MM.1S (cell line): ENCODE measurements around the gene ANKRD44.

Source experiments
- DNase-seq: peaks from one replicate; pipeline ENCODE4 v3.0.0-alpha.2; 2015
- H2AFZ ChIP-seq: fragments of 300-600 bp; sonication (generic); 2 replicates; pipeline ENCODE4 v1.6.0; 2016; ENCODE audit warnings: antibody characterized with exemption, low read length
- H3F3A ChIP-seq: fragments of 300-600 bp; sonication (generic); 2 replicates; pipeline ENCODE4 v1.6.1; 2016; ENCODE audit warnings: mild to moderate bottlenecking, antibody characterized with exemption, low read length, moderate library complexity, mixed read lengths; ENCODE audit not compliant: insufficient read depth
- H3K27ac ChIP-seq: fragments of 300-600 bp; sonication (generic); 2 replicates; pipeline ENCODE4 v1.5.1; 2016; ENCODE audit warnings: mild to moderate bottlenecking, low read length
- H3K27me3 ChIP-seq: fragments of 300-600 bp; sonication (generic); replicated peaks from 2 replicates; pipeline ENCODE4 v1.6.0; 2016; ENCODE audit warnings: low read length; ENCODE audit not compliant: insufficient read depth
- H3K36me3 ChIP-seq: fragments of 300-600 bp; sonication (generic); replicated peaks from 2 replicates; pipeline ENCODE4 v1.6.1; 2016; ENCODE audit warnings: mild to moderate bottlenecking, low read length, mixed read lengths; ENCODE audit not compliant: insufficient read depth
- H3K4me1 ChIP-seq: fragments of 300-600 bp; sonication (generic); 2 replicates; pipeline ENCODE4 v1.6.1; 2016; ENCODE audit warnings: low read length, mixed read lengths
- H3K4me2 ChIP-seq: fragments of 300-600 bp; sonication (generic); 2 replicates; pipeline ENCODE4 v1.6.0; 2016; ENCODE audit warnings: low read depth, low read length
- H3K4me3 ChIP-seq: fragments of 300-600 bp; sonication (generic); 2 replicates; pipeline ENCODE4 v1.5.1; 2016; ENCODE audit warnings: low read length, mixed read lengths
- H3K79me2 ChIP-seq: fragments of 300-600 bp; sonication (generic); 2 replicates; pipeline ENCODE4 v1.6.1; 2016; ENCODE audit warnings: mixed run types, low read length, mixed read lengths
- H3K9ac ChIP-seq: fragments of 300-600 bp; sonication (generic); 2 replicates; pipeline ENCODE4 v1.6.1; 2016; ENCODE audit warnings: low read length, mixed read lengths
- H3K9me2 ChIP-seq: fragments of 300-600 bp; sonication (generic); replicated peaks from 2 replicates; pipeline ENCODE4 v1.6.1; 2016; ENCODE audit warnings: mild to moderate bottlenecking, low read length, mixed read lengths; ENCODE audit not compliant: insufficient read depth
- H3K9me3 ChIP-seq: fragments of 300-600 bp; sonication (generic); replicated peaks from 2 replicates; pipeline ENCODE4 v1.6.1; 2016; ENCODE audit warnings: mild to moderate bottlenecking, low read length, mixed read lengths; ENCODE audit not compliant: insufficient read depth
- H4K20me1 ChIP-seq: fragments of 300-600 bp; sonication (generic); 2 replicates; pipeline ENCODE4 v1.6.1; 2016; ENCODE audit warnings: mild to moderate bottlenecking, low read length, moderate library complexity, mixed read lengths; ENCODE audit not compliant: insufficient read depth
- CTCF ChIP-seq: fragments of 300-600 bp; sonication (generic); IDR thresholded peaks from 2 replicates; pipeline ENCODE4 v1.5.1; 2016; ENCODE audit warnings: antibody characterized with exemption, low read length, mixed read lengths
- EZH2 ChIP-seq: fragments of 300-600 bp; sonication (generic); optimal IDR thresholded peaks from 2 replicates; pipeline ENCODE3; 2017; ENCODE audit warnings: low read depth, mild to moderate bottlenecking, antibody characterized with exemption, low read length, mixed read lengths
- EZH2phosphoT487 ChIP-seq: fragments of 300-600 bp; sonication (generic); IDR thresholded peaks from 2 replicates; pipeline ENCODE4 v1.6.1; 2018; ENCODE audit warnings: antibody characterized with exemption, low read length

ANKRD44 gene

GRCh38 chr2:196965651-196966050 is 344.9 kb downstream of the ANKRD44 start:
- Histone ChIP-seq H2AFZ (no peak overlapping the region), H3K79me2 (no peaks in the 10 kb centered on the region), H3K4me1 (peaks cover 12% of the 10 kb centered on the region), H3K4me2 (no peak overlapping the region), H3K9me3 (no peaks in the 10 kb centered on the region), H3K27me3 (no peaks in the 10 kb centered on the region), H3F3A (no peaks in the 10 kb centered on the region), H4K20me1 (no peaks in the 10 kb centered on the region), H3K9ac (no peak overlapping the region), H3K36me3 (no peaks in the 10 kb centered on the region), H3K9me2 (no peaks in the 10 kb centered on the region), H3K27ac (no peak overlapping the region), H3K4me3 (no peak overlapping the region)
- TF ChIP-seq CTCF (no peak), EZH2 (no peak), EZH2phosphoT487 (no peak)
- no peak for DNase-seq

GRCh38 chr2:196963961-196964360 is 346.6 kb downstream of the ANKRD44 start:
- no peak overlapping the region for H3K4me2 ChIP-seq
- no peak for DNase-seq
- H3K4me3 ChIP-seq = no peak overlapping the region
- no peaks in the 10 kb centered on the region for H3F3A ChIP-seq
- no peaks in the 10 kb centered on the region for H4K20me1 ChIP-seq
- H3K4me1 ChIP-seq = peaks cover 12% of the 10 kb centered on the region
- no peak overlapping the region for H3K27ac ChIP-seq
- H2AFZ ChIP-seq = no peak overlapping the region
- TF ChIP-seq CTCF = no peak
- TF ChIP-seq EZH2phosphoT487 = no peak
- no peak for TF ChIP-seq EZH2
- no peaks in the 10 kb centered on the region for H3K79me2 ChIP-seq
- no peaks in the 10 kb centered on the region for H3K36me3 ChIP-seq
- H3K27me3 ChIP-seq = no peaks in the 10 kb centered on the region
- H3K9me3 ChIP-seq = no peaks in the 10 kb centered on the region
- no peaks in the 10 kb centered on the region for H3K9me2 ChIP-seq
- H3K9ac ChIP-seq = no peak overlapping the region

GRCh38 chr2:196963043-196963442 is 347.5 kb downstream of the ANKRD44 start:
- Histone ChIP-seq H3K4me1 (peaks cover 12% of the 10 kb centered on the region), H3K79me2 (no peaks in the 10 kb centered on the region), H3K36me3 (no peaks in the 10 kb centered on the region), H4K20me1 (no peaks in the 10 kb centered on the region), H3K4me2 (no peak overlapping the region), H2AFZ (no peak overlapping the region), H3K9me3 (no peaks in the 10 kb centered on the region), H3F3A (no peaks in the 10 kb centered on the region), H3K9me2 (no peaks in the 10 kb centered on the region), H3K27ac (no peak overlapping the region), H3K9ac (no peak overlapping the region), H3K27me3 (no peaks in the 10 kb centered on the region), H3K4me3 (no peak overlapping the region)
- TF ChIP-seq EZH2phosphoT487 (no peak), CTCF (no peak), EZH2 (no peak)
- no peak for DNase-seq

DNA sequence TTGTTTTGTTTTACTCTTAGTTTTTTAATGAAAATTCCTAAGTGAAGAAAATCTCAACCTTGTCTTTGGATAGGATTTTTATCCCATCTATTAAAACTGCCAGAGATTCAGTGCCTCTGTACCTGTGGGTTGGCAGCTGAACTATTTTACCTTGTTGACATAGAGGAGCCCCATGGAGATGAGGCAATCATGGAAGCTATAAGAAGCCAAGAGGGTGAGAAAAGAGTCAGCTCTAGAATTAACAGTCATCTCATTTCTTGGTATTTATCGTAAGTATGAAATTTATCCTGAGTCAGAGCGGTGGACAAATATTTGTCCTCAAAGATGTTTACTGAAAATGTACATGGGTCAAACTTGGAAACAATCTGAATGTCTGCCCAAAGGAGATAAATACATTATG is 348.3 kb downstream of the ANKRD44 start:
- no peaks in the 10 kb centered on the region for H3K9me2 ChIP-seq
- no peak for DNase-seq
- no peaks in the 10 kb centered on the region for H3K79me2 ChIP-seq

More for the DNA sequence above, 348.3 kb downstream of the ANKRD44 start:
- Histone ChIP-seq H4K20me1 (no peaks in the 10 kb centered on the region), H3K4me2 (no peak overlapping the region; the same call in 1 of the 2 replicates), H3K36me3 (no peaks in the 10 kb centered on the region), H3K9me3 (no peaks in the 10 kb centered on the region), H3K4me3 (no peak overlapping the region), H3K4me1 (peaks cover 12% of the 10 kb centered on the region), H3K27me3 (no peaks in the 10 kb centered on the region), H3K9ac (no peak overlapping the region), H2AFZ (no peak overlapping the region), H3F3A (no peaks in the 10 kb centered on the region), H3K27ac (no peak overlapping the region)
- TF ChIP-seq EZH2 = no peak
- no peak for TF ChIP-seq CTCF
- no peak for TF ChIP-seq EZH2phosphoT487
